Measurements from ENCODE around the gene BAG5.

Gene BAG5

DNA sequence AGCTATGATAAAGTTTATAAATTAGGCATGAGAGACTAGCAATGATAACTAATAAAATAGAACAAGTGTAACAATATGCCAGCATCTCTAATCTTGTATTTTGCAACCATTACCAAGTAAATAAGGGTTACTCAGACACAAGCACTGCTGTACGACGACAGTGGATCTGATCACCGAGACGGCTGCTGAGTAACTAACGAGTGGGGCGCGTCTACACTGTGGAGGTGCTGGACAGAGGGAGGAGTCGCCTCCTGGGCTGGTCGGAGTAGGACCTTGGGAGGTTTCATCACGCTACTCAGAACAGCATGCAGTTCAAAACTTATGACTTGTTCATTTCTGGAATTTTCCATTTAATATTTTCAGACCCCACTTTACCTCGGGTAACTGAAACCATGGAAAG is 18.7 kb upstream of the BAG5 start:
- H3K4me3 ChIP-seq (ENCODE audit: low read length), result no peak overlapping the region
- TF ChIP-seq, protein P1, sequence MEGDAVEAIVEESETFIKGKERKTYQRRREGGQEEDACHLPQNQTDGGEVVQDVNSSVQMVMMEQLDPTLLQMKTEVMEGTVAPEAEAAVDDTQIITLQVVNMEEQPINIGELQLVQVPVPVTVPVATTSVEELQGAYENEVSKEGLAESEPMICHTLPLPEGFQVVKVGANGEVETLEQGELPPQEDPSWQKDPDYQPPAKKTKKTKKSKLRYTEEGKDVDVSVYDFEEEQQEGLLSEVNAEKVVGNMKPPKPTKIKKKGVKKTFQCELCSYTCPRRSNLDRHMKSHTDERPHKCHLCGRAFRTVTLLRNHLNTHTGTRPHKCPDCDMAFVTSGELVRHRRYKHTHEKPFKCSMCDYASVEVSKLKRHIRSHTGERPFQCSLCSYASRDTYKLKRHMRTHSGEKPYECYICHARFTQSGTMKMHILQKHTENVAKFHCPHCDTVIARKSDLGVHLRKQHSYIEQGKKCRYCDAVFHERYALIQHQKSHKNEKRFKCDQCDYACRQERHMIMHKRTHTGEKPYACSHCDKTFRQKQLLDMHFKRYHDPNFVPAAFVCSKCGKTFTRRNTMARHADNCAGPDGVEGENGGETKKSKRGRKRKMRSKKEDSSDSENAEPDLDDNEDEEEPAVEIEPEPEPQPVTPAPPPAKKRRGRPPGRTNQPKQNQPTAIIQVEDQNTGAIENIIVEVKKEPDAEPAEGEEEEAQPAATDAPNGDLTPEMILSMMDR (conservative IDR thresholded peaks at IDR 0.05; ENCODE audit: low read length), result no peak
- no peak for DNase-seq (ENCODE audit: low read depth)

DNA sequence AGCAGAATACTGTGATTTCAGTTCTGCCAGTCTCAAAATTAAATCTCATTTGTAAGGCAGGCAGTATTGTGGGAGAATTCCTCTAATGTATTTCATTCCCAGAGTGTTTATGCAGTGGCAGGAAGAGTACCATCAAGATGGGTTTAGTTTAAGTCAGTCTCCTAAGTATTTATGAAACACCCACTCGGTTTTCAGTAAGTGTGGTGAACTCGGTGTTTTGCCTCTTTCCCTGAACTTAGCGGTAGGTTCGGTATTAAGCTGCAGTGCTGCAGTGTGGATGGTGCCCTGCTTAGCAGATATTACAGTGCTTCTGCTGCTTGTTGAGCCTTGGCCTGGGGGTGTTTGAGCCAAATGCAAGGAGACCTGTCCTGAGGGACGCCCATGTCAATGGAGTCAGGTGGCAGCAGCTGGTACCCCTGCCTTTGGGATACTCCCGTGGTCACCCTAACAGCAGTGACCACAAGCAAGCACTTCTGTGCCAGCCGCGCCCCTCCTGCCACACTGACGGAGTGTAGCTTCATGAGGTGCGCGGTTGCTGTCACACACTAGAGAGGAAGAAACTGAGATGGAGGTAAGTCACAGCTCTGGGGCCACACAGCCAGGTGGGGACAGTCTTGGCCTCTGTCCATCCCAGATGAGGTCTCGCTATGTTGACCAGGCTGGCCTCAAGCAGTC is 16.1 kb upstream of the BAG5 start:
- no peak overlapping the region for H3K4me3 ChIP-seq (ENCODE audit: low read length)
- DNase-seq (ENCODE audit: low read depth), result no peak
- TF ChIP-seq, protein P1 (conservative IDR thresholded peaks at IDR 0.05; ENCODE audit: low read length), result no peak

DNA sequence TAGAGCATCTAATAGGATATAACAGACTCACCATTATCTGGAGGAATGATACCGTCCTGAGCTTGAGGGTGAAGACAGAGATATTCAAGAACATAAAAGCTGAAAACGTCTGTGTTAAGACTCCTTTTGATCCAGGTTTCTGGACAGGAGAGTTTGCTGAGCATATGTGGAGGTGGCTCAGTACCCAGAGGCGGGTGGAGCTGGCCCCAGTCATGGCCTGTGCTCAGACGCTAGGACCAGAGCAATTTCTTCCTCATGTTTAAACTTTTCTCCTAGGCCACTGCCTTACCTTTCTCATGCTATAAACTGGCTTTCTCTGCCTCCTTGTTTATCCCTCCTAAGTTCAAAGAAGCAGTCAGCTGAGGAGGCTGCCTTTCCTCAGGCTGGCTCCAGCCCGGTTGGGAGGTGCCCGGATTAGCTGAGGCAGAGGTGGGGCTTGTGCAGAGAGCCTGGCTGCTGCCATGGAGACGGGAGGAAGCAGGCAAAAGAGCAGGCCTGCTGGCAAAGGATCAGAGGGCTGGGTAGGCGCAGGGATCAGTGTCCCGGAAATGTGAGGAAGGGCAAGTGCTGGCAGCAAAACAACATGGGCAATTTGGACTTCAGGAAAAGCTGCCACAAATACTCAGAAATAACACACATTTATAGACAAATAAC is 14.0 kb upstream of the BAG5 start:
- TF ChIP-seq, protein P1 (conservative IDR thresholded peaks at IDR 0.05; ENCODE audit: low read length), result no peak

DNA sequence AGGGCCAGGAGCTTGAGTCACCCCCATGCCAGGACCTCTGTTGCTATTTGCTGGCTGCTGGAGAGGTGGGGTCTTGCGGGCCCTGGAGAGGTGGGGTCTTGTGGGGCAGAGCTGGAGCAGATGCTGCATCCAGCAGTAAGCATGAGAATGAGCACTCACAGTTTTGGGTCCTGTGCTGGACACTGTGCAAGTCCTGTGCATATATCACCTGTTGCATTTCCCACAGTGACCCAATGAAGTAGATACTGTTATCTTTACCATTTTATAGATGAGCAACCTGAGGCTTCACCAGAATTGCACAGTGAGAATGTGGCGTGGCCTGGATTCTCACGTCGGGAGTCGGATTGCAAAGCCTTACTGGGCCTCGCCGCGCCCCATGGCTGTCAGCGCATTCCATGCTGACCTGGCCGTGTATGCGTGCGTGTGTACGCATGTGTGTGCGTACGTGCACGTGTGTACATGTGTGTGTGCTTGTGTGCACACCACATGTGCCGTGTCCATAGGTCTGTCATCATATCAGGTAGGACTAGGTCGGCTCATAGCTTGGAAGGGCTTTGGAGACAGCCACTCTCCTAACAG is 12.3 kb upstream of the BAG5 start:
- no peak for DNase-seq (ENCODE audit: low read depth)
- H3K4me3 ChIP-seq (ENCODE audit: low read length), result no peak overlapping the region
- TF ChIP-seq, protein P1 (conservative IDR thresholded peaks at IDR 0.05; ENCODE audit: low read length), result no peak

More for the DNA sequence above, 14.0 kb upstream of the BAG5 start:
- H3K4me3 ChIP-seq (ENCODE audit: low read length), result no peak overlapping the region
- DNase-seq (ENCODE audit: low read depth), result peak; percentile 88

DNA sequence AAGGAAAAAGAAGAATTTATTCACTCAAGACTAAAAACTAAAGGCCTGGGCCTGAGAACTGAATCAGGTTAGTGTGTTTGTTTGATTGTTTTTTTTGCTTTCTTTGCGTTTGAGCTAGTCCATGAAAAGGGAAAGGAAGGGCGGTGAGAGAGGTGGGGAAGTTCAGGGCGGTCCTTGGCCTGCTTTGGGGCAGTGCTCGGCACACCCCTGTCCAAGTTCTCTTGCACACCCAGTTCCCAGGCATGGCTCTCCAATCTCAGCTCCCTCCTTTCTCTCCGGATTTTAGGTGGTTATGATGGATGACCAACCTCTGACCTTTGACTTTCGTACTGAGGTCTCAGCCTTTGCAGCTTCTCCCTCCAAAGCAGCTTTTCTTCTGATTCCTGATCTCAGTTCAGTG is 11.6 kb upstream of the BAG5 start:
- no peak overlapping the region for H3K4me3 ChIP-seq (ENCODE audit: low read length)
- TF ChIP-seq, protein P1 (conservative IDR thresholded peaks at IDR 0.05; ENCODE audit: low read length), result no peak
- DNase-seq (ENCODE audit: low read depth), result no peak

DNA sequence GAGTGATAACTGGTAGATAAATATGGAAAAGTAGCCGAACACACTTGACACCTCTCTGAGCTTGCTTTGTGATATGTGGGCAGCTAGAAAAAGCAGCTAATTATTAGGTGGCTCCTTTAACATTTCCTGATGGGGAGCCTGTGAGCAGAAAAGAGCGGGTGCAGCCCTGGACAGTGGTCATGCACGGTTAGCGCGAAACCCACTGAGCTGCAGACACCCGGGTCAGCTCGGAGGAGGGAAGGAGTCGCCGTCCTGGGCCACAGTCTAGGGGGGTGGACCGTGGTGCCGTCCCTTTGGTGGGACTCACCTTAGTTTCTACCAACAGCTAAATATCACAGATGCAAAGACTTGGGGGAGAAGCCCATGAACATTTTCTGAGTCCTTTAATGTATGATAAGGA is 7.0 kb upstream of the BAG5 start:
- TF ChIP-seq, protein P1 (conservative IDR thresholded peaks at IDR 0.05; ENCODE audit: low read length), result no peak
- H3K4me3 ChIP-seq (ENCODE audit: low read length), result no peak overlapping the region
- DNase-seq (ENCODE audit: low read depth), result no peak

DNA sequence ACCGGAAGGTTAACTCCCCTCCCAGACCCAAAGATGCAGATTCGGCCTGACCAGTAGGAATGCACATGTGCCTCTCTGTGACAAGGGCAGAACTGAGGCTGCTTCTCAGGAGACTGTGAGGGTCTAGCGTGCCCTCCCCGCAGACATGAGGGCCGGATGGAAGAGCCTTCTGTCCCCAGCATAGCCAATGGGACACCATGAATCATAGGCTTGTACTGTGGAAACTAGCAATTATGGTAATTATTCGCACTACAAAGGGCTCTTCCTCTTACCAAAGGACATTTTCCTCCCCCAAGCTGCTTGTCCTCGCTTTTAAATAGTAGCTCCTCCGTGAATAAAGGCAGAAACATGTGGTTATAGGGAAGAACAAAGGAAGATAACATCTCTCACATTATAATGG is 6.5 kb upstream of the BAG5 start:
- H3K4me3 ChIP-seq (ENCODE audit: low read length), result no peak overlapping the region
- TF ChIP-seq, protein P1 (conservative IDR thresholded peaks at IDR 0.05; ENCODE audit: low read length), result no peak
- no peak for DNase-seq (ENCODE audit: low read depth)

All from AG10803 (cell line).